ENCODE measurements around the gene CABP1.

CABP1 gene

GRCh38 chr12:120639771-120640721, at the start of gene CABP1:
TSS of gene CABP1 (plus strand) at chr12:120640626. CDS start at chr12:120640686, 60 bp downstream.
- no peak for DNase-seq (ENCODE audit: low read depth)
- no peak for TF ChIP-seq CTCF (conservative IDR thresholded peaks at IDR 0.05; ENCODE audit: control insufficient read depth, insufficient read depth, low read depth, low read length)
- H3K4me3 ChIP-seq (ENCODE audit: control insufficient read depth, low read depth, low read length) = no peak within 1 kb of the TSS

GRCh38 chr12:120590741-120591407, 49.6 kb upstream of the CABP1 start:
- H3K4me3 ChIP-seq (ENCODE audit: control insufficient read depth, low read depth, low read length) = no peak overlapping the region
- no peak for TF ChIP-seq CTCF (conservative IDR thresholded peaks at IDR 0.05; ENCODE audit: control insufficient read depth, insufficient read depth, low read depth, low read length)
- no peak for DNase-seq (ENCODE audit: low read depth)

- no peak for TF ChIP-seq CTCF (conservative IDR thresholded peaks at IDR 0.05; ENCODE audit: control insufficient read depth, insufficient read depth, low read depth, low read length)
- no peak for DNase-seq (ENCODE audit: low read depth)
- H3K4me3 ChIP-seq (ENCODE audit: control insufficient read depth, low read depth, low read length) = no peak overlapping the region
Measured at GRCh38 chr12:120592121-120593049, 48.0 kb upstream of the CABP1 start.

- DNase-seq (ENCODE audit: low read depth) = no peak
- no peak overlapping the region for H3K4me3 ChIP-seq (ENCODE audit: control insufficient read depth, low read depth, low read length)
- no peak for TF ChIP-seq CTCF (conservative IDR thresholded peaks at IDR 0.05; ENCODE audit: control insufficient read depth, insufficient read depth, low read depth, low read length)
Measured at GRCh38 chr12:120596901-120597300, 43.5 kb upstream of the CABP1 start.

- DNase-seq (ENCODE audit: low read depth) = no peak
- no peak overlapping the region for H3K4me3 ChIP-seq (ENCODE audit: control insufficient read depth, low read depth, low read length)
- TF ChIP-seq CTCF (conservative IDR thresholded peaks at IDR 0.05; ENCODE audit: control insufficient read depth, insufficient read depth, low read depth, low read length) = no peak
Measured at GRCh38 chr12:120597861-120598260, 42.6 kb upstream of the CABP1 start.
